SK-N-SH treated with all-trans-retinoic acid at 6 μM for 48 hours (cell line): ENCODE results near the gene MEIS1.

ENCODE experiments used
- ATAC-seq: fragments of 200-7000 bp; cut with Tn5 transposase; 3 replicates; pipeline ENCODE4 v1.9.1; 2020; ENCODE audit warnings: mild to moderate bottlenecking, moderate library complexity
- ARNTL ChIP-seq: fragments of 450-650 bp; formaldehyde crosslinking; IDR thresholded peaks from 2 replicates; pipeline ENCODE4 v1.5.0; 2020; ENCODE audit warnings: low read depth, mild to moderate bottlenecking, moderate library complexity, borderline replicate concordance
- BACH2 ChIP-seq: fragments of 250-450 bp; sonication (Bioruptor Pico); IDR thresholded peaks from 2 replicates; pipeline ENCODE4 v1.9.0; 2021; ENCODE audit warnings: mild to moderate bottlenecking, borderline replicate concordance
- CSDC2 ChIP-seq: fragments of 250-450 bp; sonication (Bioruptor Pico); IDR thresholded peaks from 2 replicates; pipeline ENCODE4 v1.5.0; 2020; ENCODE audit warnings: mild to moderate bottlenecking, moderate library complexity
- ESRRG ChIP-seq: fragments of 250-450 bp; sonication (Bioruptor Pico); IDR thresholded peaks from 2 replicates; pipeline ENCODE4 v1.6.1; 2021; ENCODE audit warnings: mild to moderate bottlenecking
- GLIS3 ChIP-seq: fragments of 250-450 bp; sonication (Bioruptor Pico); IDR thresholded peaks from 2 replicates; pipeline ENCODE4 v1.5.0; 2020; ENCODE audit warnings: mild to moderate bottlenecking, moderate library complexity
- ISL1 ChIP-seq: fragments of 250-450 bp; sonication (Bioruptor Pico); IDR thresholded peaks from 2 replicates; pipeline ENCODE4 v2.1.2; 2022; ENCODE audit warnings: mild to moderate bottlenecking, moderate library complexity
- OSR1 ChIP-seq: fragments of 250-450 bp; sonication (Bioruptor Pico); IDR thresholded peaks from 2 replicates; pipeline ENCODE4 v1.8.0; 2022; ENCODE audit warnings: moderate library complexity, mild to moderate bottlenecking, inconsistent platforms
- PPARA ChIP-seq: fragments of 250-450 bp; sonication (Bioruptor Pico); IDR thresholded peaks from 2 replicates; pipeline ENCODE4 v1.5.0; 2020; ENCODE audit warnings: mild to moderate bottlenecking, borderline replicate concordance
- RARB ChIP-seq: fragments of 250-450 bp; sonication (Bioruptor Pico); IDR thresholded peaks from 2 replicates; pipeline ENCODE4 v1.8.0; 2021; ENCODE audit warnings: mild to moderate bottlenecking, moderate library complexity
- TCF4 ChIP-seq: fragments of 250-450 bp; sonication (Bioruptor Pico); IDR thresholded peaks from 2 replicates; pipeline ENCODE4 v1.8.0; 2021; ENCODE audit warnings: mild to moderate bottlenecking, moderate library complexity, borderline replicate concordance
- TOX ChIP-seq: fragments of 250-450 bp; sonication (Bioruptor Pico); IDR thresholded peaks from 2 replicates; pipeline ENCODE4 v1.8.0; 2021; ENCODE audit warnings: mild to moderate bottlenecking, moderate library complexity, borderline replicate concordance
- ZC3H10 ChIP-seq: fragments of 250-450 bp; sonication (Bioruptor Pico); IDR thresholded peaks from 2 replicates; pipeline ENCODE4 v1.5.1; 2021; ENCODE audit warnings: mild to moderate bottlenecking, moderate library complexity
- ZFP3 ChIP-seq: fragments of 250-450 bp; sonication (Bioruptor Pico); IDR thresholded peaks from 2 replicates; pipeline ENCODE4 v1.5.0; 2020; ENCODE audit warnings: mild to moderate bottlenecking, moderate library complexity
- ZFP30 ChIP-seq: fragments of 450-650 bp; formaldehyde crosslinking; IDR thresholded peaks from 2 replicates; pipeline ENCODE4 v1.5.0; 2022; ENCODE audit warnings: mild to moderate bottlenecking, moderate library complexity
- ZNF565 ChIP-seq: fragments of 450-650 bp; formaldehyde crosslinking; conservative IDR thresholded peaks from 2 replicates; pipeline ENCODE4 v1.5.0; 2020; ENCODE audit warnings: low read depth, mild to moderate bottlenecking, moderate library complexity
- ZNF70 ChIP-seq: fragments of 450-650 bp; formaldehyde crosslinking; IDR thresholded peaks from 2 replicates; pipeline ENCODE4 v1.5.0; 2020; ENCODE audit warnings: mild to moderate bottlenecking, moderate library complexity
- ZNF8 ChIP-seq: fragments of 450-650 bp; formaldehyde crosslinking; IDR thresholded peaks from 2 replicates; pipeline ENCODE4 v1.5.0; 2020; ENCODE audit warnings: mild to moderate bottlenecking, moderate library complexity
- TF ChIP-seq, protein P1 (sequence below): fragments of 250-450 bp; sonication (Bioruptor Pico); IDR thresholded peaks from 2 replicates; pipeline ENCODE4 v1.5.1; 2021; ENCODE audit warnings: mild to moderate bottlenecking, moderate library complexity
- TF ChIP-seq, protein P2 (sequence below): fragments of 250-450 bp; sonication (Bioruptor Pico); IDR thresholded peaks from 2 replicates; pipeline ENCODE4 v1.8.0; 2020; ENCODE audit warnings: mild to moderate bottlenecking, moderate library complexity, borderline replicate concordance
- TF ChIP-seq, protein P3 (sequence below): fragments of 250-450 bp; sonication (Bioruptor Pico); IDR thresholded peaks from 2 replicates; pipeline ENCODE4 v1.8.0; 2021; ENCODE audit warnings: low read depth, mild to moderate bottlenecking, moderate library complexity, borderline replicate concordance
- TF ChIP-seq, protein P4 (sequence below): fragments of 250-450 bp; sonication (Bioruptor Pico); IDR thresholded peaks from 2 replicates; pipeline ENCODE4 v1.5.1; 2020; ENCODE audit warnings: low read depth, mild to moderate bottlenecking, moderate library complexity

MEIS1 gene

DNA sequence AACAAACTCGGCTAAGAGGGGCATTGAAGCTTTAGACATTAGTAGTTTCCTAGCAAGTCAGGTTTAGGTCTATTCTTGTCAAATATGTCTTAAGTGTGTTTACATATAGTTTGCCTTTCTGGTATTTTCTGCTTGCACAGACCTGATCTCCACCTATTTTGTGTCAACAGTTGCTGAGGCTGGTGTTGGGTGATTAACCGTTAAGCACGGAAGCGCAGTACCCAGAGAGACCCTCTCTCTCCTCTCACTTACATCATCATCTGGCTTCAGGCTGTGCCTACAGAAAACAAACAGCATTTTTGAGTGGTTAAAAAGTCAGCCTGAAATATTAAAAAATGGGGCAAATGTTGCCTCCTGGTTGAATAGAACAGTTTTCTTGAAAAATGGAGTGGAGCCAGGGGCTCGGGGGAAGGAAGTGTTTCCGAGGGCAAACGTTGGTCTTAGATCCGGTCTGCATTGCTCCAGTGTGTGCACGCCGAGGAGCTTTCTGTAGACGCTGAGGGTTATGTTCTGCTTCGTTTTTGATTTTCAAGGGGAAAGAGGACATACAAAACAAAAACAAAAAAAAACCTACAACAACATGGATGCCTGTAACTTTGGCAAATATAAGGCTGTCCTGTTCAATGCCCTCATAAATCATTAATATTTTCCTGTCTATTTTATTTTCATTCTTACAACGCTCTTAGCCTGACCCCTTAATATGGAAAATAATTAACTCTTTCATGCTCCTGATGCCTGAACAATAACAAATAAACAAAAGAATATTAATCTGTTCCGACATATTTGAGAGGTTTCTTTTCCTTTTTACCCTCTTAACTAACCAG is 120.8 kb downstream of the MEIS1 start (continued):
- TF ChIP-seq ARNTL (CRISPR knock-in tag) (no peak), ZNF8 (CRISPR knock-in tag) (no peak), TOX (CRISPR knock-in tag) (no peak), ZFP3 (no peak)
- TF ChIP-seq, protein P1, sequence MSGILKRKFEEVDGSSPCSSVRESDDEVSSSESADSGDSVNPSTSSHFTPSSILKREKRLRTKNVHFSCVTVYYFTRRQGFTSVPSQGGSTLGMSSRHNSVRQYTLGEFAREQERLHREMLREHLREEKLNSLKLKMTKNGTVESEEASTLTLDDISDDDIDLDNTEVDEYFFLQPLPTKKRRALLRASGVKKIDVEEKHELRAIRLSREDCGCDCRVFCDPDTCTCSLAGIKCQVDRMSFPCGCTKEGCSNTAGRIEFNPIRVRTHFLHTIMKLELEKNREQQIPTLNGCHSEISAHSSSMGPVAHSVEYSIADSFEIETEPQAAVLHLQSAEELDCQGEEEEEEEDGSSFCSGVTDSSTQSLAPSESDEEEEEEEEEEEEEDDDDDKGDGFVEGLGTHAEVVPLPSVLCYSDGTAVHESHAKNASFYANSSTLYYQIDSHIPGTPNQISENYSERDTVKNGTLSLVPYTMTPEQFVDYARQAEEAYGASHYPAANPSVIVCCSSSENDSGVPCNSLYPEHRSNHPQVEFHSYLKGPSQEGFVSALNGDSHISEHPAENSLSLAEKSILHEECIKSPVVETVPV (CRISPR knock-in tag): no peak
- TF ChIP-seq, protein P2, sequence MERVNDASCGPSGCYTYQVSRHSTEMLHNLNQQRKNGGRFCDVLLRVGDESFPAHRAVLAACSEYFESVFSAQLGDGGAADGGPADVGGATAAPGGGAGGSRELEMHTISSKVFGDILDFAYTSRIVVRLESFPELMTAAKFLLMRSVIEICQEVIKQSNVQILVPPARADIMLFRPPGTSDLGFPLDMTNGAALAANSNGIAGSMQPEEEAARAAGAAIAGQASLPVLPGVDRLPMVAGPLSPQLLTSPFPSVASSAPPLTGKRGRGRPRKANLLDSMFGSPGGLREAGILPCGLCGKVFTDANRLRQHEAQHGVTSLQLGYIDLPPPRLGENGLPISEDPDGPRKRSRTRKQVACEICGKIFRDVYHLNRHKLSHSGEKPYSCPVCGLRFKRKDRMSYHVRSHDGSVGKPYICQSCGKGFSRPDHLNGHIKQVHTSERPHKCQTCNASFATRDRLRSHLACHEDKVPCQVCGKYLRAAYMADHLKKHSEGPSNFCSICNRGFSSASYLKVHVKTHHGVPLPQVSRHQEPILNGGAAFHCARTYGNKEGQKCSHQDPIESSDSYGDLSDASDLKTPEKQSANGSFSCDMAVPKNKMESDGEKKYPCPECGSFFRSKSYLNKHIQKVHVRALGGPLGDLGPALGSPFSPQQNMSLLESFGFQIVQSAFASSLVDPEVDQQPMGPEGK (CRISPR knock-in tag): no peak

DNA sequence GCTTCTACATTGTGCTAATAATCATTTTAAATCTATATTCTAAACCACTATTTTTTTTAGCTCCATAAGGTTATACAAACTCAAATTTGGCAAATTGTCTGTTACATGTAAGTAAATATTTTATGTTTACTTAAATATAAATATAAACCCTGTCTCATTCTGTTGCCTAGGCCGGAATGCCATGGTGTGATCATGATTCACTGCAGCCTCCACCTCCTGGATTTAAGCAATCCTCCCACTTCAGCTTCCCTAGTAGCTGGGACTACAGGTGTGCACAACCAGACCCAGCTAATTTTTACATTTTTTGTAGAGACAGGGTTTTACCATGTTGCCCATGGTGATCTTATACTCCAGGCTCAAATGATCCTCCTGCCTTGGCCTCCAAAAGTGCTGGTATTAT is 124.7 kb downstream of the MEIS1 start:
- ATAC-seq: no peak
- no peak for TF ChIP-seq TCF4 (CRISPR knock-in tag)
- TF ChIP-seq ESRRG (CRISPR knock-in tag): no peak
- TF ChIP-seq RARB (CRISPR knock-in tag): no peak
- no peak for TF ChIP-seq GLIS3
- TF ChIP-seq CSDC2 (CRISPR knock-in tag): no peak
- TF ChIP-seq, protein P3, sequence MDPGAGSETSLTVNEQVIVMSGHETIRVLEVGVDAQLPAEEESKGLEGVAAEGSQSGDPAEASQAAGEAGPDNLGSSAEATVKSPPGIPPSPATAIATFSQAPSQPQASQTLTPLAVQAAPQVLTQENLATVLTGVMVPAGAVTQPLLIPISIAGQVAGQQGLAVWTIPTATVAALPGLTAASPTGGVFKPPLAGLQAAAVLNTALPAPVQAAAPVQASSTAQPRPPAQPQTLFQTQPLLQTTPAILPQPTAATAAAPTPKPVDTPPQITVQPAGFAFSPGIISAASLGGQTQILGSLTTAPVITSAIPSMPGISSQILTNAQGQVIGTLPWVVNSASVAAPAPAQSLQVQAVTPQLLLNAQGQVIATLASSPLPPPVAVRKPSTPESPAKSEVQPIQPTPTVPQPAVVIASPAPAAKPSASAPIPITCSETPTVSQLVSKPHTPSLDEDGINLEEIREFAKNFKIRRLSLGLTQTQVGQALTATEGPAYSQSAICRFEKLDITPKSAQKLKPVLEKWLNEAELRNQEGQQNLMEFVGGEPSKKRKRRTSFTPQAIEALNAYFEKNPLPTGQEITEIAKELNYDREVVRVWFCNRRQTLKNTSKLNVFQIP (CRISPR knock-in tag): no peak
- no peak for TF ChIP-seq ZC3H10
- TF ChIP-seq ZFP30 (CRISPR knock-in tag): no peak
- no peak for TF ChIP-seq ISL1
- TF ChIP-seq OSR1: no peak
- no peak for TF ChIP-seq ZNF70 (CRISPR knock-in tag)
- TF ChIP-seq ZNF565 (CRISPR knock-in tag): no peak
- TF ChIP-seq, protein P2 (CRISPR knock-in tag): no peak
- no peak for TF ChIP-seq PPARA (CRISPR knock-in tag)
- TF ChIP-seq ZFP3: no peak
- TF ChIP-seq, protein P1 (CRISPR knock-in tag): no peak
- TF ChIP-seq, protein P4, sequence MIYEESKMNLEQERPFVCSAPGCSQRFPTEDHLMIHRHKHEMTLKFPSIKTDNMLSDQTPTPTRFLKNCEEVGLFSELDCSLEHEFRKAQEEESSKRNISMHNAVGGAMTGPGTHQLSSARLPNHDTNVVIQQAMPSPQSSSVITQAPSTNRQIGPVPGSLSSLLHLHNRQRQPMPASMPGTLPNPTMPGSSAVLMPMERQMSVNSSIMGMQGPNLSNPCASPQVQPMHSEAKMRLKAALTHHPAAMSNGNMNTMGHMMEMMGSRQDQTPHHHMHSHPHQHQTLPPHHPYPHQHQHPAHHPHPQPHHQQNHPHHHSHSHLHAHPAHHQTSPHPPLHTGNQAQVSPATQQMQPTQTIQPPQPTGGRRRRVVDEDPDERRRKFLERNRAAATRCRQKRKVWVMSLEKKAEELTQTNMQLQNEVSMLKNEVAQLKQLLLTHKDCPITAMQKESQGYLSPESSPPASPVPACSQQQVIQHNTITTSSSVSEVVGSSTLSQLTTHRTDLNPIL (CRISPR knock-in tag): no peak
- TF ChIP-seq ARNTL (CRISPR knock-in tag): no peak
- no peak for TF ChIP-seq BACH2 (CRISPR knock-in tag)
